WTC11 (cell line): ENCODE measurements around the gene SLIT1.

Source experiments
- ATF3 ChIP-seq: sonication (generic); formaldehyde crosslinking; conservative IDR thresholded peaks from 2 replicates; pipeline ENCODE4 v1.8.1; 2022; ENCODE audit warnings: mild to moderate bottlenecking, missing genetic modification reagents
- ATF6 ChIP-seq: sonication (generic); formaldehyde crosslinking; IDR thresholded peaks from 2 replicates; pipeline ENCODE4 v1.8.1; 2023; ENCODE audit warnings: mild to moderate bottlenecking, missing genetic modification reagents
- CTCF ChIP-seq: fragments of 200-600 bp; IDR thresholded peaks from 2 replicates; pipeline ENCODE4 v1.8.0; 2022; ENCODE audit warnings: antibody characterized with exemption
- IRF1 ChIP-seq: sonication (generic); formaldehyde crosslinking; IDR thresholded peaks from 2 replicates; pipeline ENCODE4 v1.8.0; 2023; ENCODE audit warnings: missing genetic modification reagents
- NR3C1 ChIP-seq: sonication (generic); formaldehyde crosslinking; conservative IDR thresholded peaks from 2 replicates; pipeline ENCODE4 v1.8.1; 2023; ENCODE audit warnings: low read depth, mild to moderate bottlenecking, missing genetic modification reagents
- RELA ChIP-seq: sonication (generic); formaldehyde crosslinking; IDR thresholded peaks from 2 replicates; pipeline ENCODE4 v1.8.1; 2022; ENCODE audit warnings: missing genetic modification reagents, mild to moderate bottlenecking, borderline replicate concordance
- SP1 ChIP-seq: sonication (generic); formaldehyde crosslinking; conservative IDR thresholded peaks from 2 replicates; pipeline ENCODE4 v1.8.1; 2022; ENCODE audit warnings: missing genetic modification reagents
- USF2 ChIP-seq: sonication (generic); formaldehyde crosslinking; IDR thresholded peaks from 2 replicates; pipeline ENCODE4 v1.8.1; 2023; ENCODE audit warnings: mild to moderate bottlenecking, missing genetic modification reagents, moderate library complexity
- ZNF425 ChIP-seq: fragments of 250-450 bp; sonication (Bioruptor Pico); conservative IDR thresholded peaks from 2 replicates; pipeline ENCODE4 v1.9.0; 2021; ENCODE audit warnings: mild to moderate bottlenecking
- TF ChIP-seq, protein P1 (sequence below): sonication (generic); formaldehyde crosslinking; IDR thresholded peaks from 2 replicates; pipeline ENCODE4 v1.8.0; 2022; ENCODE audit warnings: mild to moderate bottlenecking, missing genetic modification reagents

DNA sequence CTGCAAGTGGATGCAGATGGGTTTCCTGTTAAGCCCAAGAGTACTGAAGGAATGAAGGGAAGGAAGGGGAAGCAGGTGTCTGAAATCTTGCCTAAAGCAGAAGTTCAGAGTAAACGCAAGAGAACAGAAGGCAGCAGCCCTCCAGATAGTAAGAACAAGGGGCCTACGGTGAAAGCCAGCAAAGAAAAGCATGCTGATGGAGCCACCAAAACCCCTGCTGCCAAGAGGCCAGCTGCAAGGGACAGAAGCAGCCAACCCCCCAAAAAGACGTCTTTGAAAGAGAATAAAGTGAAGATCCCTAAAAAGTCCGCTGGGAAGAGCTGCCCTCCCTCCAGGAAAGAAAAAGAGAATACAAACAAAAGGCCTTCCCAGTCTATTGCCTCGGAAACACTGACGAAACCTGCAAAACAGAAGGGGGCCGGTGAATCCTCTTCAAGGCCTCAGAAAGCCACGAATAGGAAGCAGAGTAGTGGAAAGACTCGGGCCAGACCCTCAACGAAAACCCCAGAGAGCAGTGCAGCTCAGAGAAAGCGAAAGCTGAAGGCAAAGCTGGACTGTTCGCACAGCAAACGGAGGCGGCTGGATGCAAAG is 201.1 kb downstream of the SLIT1 start:
- TF ChIP-seq RELA (no peak), CTCF (no peak), ATF3 (CRISPR knock-in tag) (no peak), ZNF425 (no peak), SP1 (CRISPR knock-in tag) (no peak), ATF6 (CRISPR knock-in tag) (no peak), NR3C1 (CRISPR knock-in tag) (no peak), IRF1 (no peak), USF2 (CRISPR knock-in tag) (no peak)
- TF ChIP-seq, protein P1, sequence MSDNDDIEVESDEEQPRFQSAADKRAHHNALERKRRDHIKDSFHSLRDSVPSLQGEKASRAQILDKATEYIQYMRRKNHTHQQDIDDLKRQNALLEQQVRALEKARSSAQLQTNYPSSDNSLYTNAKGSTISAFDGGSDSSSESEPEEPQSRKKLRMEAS (CRISPR knock-in tag) = no peak
